ENCODE measurements around the gene GRM6.

Gene GRM6

DNA sequence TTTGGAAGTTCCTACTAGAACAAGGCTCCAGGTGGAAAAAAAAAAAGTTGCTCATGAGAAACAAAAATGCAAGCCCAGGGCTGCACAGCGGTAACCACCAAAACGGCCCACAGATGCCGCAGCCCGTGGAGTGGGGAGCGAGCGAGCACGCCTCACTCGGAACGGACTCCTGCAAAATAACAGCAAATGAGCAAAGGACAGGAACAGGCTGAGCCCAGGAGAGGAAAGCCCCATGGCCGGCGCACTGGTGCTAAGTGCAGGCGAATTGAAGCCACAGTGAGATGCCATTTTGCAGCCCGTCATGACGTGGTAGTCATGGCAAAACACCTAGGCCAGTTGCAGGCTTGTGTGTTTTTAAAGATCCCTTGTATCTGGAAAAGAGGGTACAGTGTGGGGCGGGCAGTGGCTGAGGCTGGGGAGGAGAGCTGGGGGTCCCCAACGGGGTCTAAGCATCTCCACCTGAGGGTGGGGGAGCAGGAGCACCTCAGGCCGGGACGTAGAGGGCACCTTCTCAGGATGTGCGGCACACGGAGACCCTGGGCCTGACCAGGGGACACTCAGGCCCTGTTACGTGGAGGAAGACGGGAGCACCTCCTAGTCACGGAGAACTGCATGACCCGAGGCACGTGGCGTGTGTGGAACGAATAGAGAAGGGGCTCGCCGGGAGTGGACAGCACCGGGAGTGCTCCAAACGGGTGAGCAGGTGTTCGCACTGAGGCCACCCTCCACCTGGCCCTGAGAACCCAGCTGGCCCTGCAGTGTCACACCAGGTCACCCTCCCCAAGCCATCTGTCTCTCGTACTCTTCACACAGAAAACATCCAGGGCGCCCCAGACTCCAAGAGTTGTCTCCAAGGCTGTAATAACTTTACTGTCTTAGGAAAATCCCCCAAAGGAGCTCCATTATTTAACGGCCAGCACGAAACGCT, 10.7 kb downstream of the GRM6 start:
- DNase-seq (ENCODE audit: low read depth in 2 of 2) = no peak

DNA sequence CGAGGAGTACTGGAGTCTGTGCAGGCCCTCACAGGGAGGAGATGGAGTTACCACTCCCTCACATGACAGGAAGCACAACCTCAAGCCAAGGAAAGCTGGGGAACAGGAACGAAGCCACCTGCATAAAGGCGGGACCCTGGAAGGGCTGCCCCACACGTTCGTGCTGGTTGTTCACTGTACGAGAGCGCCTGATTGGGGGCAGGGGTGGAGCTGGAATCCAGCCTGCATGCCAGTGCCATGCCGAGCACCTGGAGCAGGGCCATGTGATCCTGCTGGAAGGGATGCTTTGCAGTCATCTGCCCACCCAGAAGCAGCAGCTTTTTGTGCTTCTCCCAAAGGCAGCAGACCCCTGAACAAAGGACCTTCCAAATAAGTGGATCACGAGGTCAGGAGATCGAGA, 11.4 kb downstream of the GRM6 start:
- no peak for DNase-seq (ENCODE audit: low read depth in 2 of 2)

DNA sequence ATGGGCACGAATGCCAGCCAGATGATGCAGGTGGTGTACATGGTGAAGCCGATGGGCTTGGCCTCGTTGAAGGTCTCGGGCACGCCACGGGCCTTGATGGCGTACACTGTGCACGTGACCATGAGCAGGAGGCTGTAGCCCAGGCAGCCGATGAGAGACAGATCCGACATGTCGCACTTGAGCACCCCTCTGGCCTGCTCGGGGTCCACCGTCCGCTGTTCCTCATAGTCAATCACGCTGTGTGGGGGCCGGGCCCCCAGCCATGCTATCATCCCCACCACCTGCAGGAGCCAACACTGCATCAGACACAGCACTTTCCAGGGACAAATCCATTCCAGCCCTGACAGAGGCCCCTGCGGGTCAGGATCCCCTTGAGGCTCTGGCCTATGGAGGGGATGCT, 12.2 kb downstream of the GRM6 start:
- DNase-seq (ENCODE audit: low read depth in 2 of 2) = no peak

DNA sequence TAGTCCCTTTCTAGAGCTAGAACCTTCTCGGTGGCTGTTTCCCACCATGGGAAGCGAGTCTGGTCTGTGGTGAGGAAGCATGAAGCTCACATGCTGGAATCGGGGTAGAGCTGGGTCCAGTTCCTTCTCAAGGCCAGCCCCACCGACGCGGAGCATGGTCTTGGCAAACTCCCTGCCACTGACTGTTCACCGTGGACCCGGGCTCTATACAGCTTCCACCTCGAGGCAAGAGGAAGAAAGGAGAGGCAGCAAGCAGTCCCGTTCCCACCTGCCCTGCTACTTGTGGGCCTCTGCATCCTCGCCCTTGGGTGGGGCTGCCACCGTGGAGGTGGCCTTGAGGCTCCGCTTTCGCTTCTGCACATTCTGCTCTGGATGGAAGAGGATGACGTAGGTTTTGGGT, 13.7 kb downstream of the GRM6 start:
- DNase-seq (ENCODE audit: low read depth in 2 of 2) = no peak

DNA sequence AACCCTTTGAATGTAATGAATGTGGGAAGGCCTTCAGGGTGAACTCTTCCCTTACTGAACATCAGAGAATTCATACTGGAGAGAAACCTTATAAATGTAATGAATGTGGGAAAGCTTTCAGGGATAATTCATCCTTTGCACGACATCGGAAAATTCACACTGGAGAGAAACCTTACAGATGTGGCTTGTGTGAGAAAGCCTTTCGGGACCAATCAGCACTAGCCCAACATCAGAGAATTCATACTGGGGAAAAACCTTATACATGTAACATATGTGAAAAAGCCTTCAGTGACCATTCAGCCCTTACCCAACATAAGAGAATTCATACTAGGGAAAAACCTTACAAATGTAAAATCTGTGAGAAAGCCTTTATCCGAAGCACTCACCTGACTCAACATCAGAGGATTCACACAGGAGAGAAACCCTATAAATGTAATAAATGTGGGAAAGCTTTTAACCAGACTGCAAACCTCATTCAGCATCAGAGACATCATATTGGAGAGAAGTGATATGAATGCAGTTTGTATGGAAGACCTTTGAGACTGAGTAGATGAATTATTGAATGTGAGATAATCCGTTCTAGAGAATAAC, 29.6 kb downstream of the GRM6 start:
- no peak for DNase-seq (ENCODE audit: low read depth in 2 of 2)

DNA sequence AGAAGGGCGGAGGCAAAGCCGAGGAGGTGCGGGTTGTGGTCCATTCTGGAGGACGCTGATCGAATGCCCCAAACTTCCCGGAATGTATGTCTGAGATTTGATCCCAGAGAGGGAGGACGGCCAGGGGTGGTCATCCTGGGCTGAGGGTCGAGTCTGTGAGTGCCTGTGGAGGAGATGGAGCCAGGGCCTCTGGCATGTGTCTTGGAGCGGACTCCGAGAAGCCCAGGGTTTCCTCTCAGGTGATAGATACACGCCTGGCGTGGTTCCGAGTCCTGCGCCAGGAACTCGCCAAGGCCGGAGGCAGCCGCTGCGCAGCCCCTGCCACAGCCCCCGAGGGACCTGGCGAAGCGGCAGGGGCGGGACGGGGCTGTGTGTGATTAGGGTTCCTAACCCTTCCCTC, 53.8 kb downstream of the GRM6 start:
- no peak for DNase-seq (ENCODE audit: low read depth in 2 of 2)

DNA sequence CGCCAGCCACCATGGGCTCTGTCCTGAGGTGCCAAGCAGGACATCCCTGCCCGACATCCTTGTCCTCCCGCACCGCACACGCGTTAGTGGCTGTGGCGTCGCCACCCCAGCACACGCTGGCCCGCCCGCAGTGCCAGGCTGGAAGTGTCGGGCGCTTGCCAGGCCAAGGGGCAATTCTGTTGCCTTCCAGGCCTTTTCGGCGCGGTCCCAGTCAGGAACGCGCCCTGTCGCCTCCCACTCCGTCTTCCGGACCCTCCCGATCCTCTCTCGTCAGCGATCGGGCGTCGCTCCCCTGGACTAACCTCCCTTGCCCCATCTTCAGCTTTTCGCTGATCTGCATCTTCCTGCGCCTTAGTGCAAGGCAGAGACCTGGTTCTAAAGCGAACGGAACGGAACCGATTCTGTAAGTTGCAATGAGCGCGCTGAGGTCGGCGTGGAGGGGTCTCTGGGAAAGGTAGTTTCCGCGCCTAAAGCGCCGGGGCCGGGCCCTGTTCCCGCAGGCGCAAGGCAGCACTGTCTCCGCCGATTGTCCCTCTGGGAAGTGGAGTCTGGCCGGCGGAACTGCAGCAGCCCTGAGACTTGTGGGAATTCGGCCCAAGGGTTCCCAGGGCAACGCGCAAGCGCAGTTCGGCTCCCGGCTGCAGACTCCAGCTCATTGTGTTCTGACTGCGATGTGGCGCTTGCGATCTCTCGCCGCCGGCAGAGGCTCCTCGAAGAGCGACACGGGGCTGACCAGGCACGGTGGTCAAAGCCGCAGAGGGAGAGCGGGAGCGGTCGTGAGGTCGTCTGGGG, 54.4 kb downstream of the GRM6 start, which contains the start of gene ZNF454:
TSS of gene ZNF454 (plus strand) at position 630 of the 792 bp plus-strand sequence. CDS start 1,594 bp downstream, outside the sequence.
- no peak for DNase-seq (ENCODE audit: low read depth in 2 of 2)

DNA sequence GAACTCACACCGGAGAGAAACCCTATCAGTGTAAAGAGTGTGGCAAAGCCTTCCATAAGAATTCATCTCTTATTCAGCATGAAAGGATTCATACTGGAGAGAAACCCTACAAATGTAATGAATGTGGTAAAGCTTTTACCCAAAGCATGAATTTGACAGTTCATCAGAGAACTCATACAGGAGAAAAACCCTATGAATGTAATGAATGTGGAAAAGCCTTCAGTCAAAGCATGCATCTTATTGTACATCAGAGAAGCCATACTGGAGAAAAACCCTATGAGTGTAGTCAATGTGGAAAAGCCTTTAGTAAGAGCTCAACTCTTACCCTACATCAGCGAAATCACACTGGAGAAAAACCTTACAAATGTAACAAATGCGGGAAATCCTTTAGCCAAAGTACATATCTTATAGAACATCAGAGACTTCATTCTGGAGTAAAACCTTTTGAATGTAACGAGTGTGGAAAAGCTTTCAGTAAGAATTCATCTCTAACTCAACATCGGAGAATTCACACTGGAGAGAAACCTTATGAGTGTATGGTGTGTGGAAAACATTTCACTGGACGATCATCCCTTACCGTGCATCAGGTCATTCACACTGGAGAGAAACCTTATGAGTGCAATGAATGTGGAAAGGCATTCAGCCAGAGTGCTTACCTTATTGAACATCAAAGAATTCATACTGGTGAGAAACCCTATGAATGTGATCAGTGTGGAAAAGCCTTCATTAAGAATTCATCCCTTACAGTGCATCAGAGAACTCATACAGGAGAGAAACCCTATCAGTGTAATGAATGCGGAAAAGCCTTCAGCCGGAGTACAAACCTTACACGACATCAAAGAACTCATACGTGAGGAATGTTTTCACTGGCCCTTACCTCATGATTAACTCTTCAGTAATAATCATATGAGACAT, 63.0 kb downstream of the GRM6 start:
- DNase-seq (ENCODE audit: low read depth in 2 of 2) = no peak
